ENCODE results near the gene KRT26. TPM values are rescaled to one million over a fixed set of nuclear protein-coding genes. Genes with fewer than 3 reads are reported as not detected.

The KRT26 gene
- total and polyA plus RNA-seq, 10 of the 15 experiments (the other 5 are each of a cell fraction or from before 2014, with no cell fraction given): not detected

Other genes with a start within 250 kb of the KRT26 start
Only the 7 nearest of the 16 such genes appear.
- 0.51 and 0.60 TPM in 2 replicates for gene KRT222, start 107.0 kb downstream of the KRT26 start, total RNA-seq (2014; rRNA removed)
- gene KRT222, start 107.0 kb downstream of the KRT26 start, total RNA-seq (2014; rRNA removed; fragmentation: Illumina TruSeq; extraction: Trizol): 0.37 and 0.54 TPM in 2 replicates
- gene KRT222, start 107.0 kb downstream of the KRT26 start, total RNA-seq (2021): 0.08 and 0.21 TPM in 2 replicates
- 6.4 and 10.6 TPM in 2 replicates for gene KRT222, start 107.0 kb downstream of the KRT26 start, polyA plus RNA-seq (2011; rRNA removed)
- gene KRT222, start 107.0 kb downstream of the KRT26 start, polyA plus RNA-seq (2014; fragmentation: Illumina TruSeq; extraction: Trizol): 0.44 and 1.1 TPM in 2 replicates
- under 1 TPM; 0.74 to 0.95 TPM for gene KRT222, start 107.0 kb downstream of the KRT26 start, polyA plus RNA-seq (2014; fragmentation: Nextera tagmentation; extraction: Ambion mirVana)
- 0.20 and 0.32 TPM in 2 replicates for gene KRT222, start 107.0 kb downstream of the KRT26 start, polyA plus RNA-seq (2014; rRNA removed)
- under 1 TPM in 1 of 2 experiments, not detected in 1; 0.31 TPM for gene KRT222, start 107.0 kb downstream of the KRT26 start, polyA plus RNA-seq (2016; fragmentation: Nextera tagmentation; extraction: Ambion mirVana)
- gene KRT24, start 68.4 kb downstream of the KRT26 start, total RNA-seq (2014; rRNA removed): not detected in 2 replicates
- gene KRT24, start 68.4 kb downstream of the KRT26 start, total RNA-seq (2014; rRNA removed; fragmentation: Illumina TruSeq; extraction: Trizol): not detected in 2 replicates
- gene KRT24, start 68.4 kb downstream of the KRT26 start, total RNA-seq (2021): not detected in 2 replicates
- not detected in 2 replicates for gene KRT24, start 68.4 kb downstream of the KRT26 start, polyA plus RNA-seq (2011; rRNA removed)
- gene KRT24, start 68.4 kb downstream of the KRT26 start, polyA plus RNA-seq (2014; fragmentation: Illumina TruSeq; extraction: Trizol): not detected in 2 replicates
- not detected for gene KRT24, start 68.4 kb downstream of the KRT26 start, polyA plus RNA-seq (2014; fragmentation: Nextera tagmentation; extraction: Ambion mirVana)
- not detected in 2 replicates for gene KRT24, start 68.4 kb downstream of the KRT26 start, polyA plus RNA-seq (2014; rRNA removed)
- gene KRT24, start 68.4 kb downstream of the KRT26 start, polyA plus RNA-seq (2016; fragmentation: Nextera tagmentation; extraction: Ambion mirVana): not detected
- not detected in 2 replicates for gene KRT25, start 16.9 kb downstream of the KRT26 start, total RNA-seq (2014; rRNA removed)
- gene KRT25, start 16.9 kb downstream of the KRT26 start, total RNA-seq (2014; rRNA removed; fragmentation: Illumina TruSeq; extraction: Trizol): not detected in 2 replicates
- gene KRT25, start 16.9 kb downstream of the KRT26 start, total RNA-seq (2021): not detected in 2 replicates
- gene KRT25, start 16.9 kb downstream of the KRT26 start, polyA plus RNA-seq (2011; rRNA removed): not detected in 2 replicates
- gene KRT25, start 16.9 kb downstream of the KRT26 start, polyA plus RNA-seq (2014; fragmentation: Illumina TruSeq; extraction: Trizol): not detected in 2 replicates
- gene KRT25, start 16.9 kb downstream of the KRT26 start, polyA plus RNA-seq (2014; fragmentation: Nextera tagmentation; extraction: Ambion mirVana): not detected
- not detected in 2 replicates for gene KRT25, start 16.9 kb downstream of the KRT26 start, polyA plus RNA-seq (2014; rRNA removed)
- not detected for gene KRT25, start 16.9 kb downstream of the KRT26 start, polyA plus RNA-seq (2016; fragmentation: Nextera tagmentation; extraction: Ambion mirVana)
- gene KRT27, start 10.3 kb upstream of the KRT26 start, total RNA-seq (2014; rRNA removed): not detected in 2 replicates
- not detected in 2 replicates for gene KRT27, start 10.3 kb upstream of the KRT26 start, total RNA-seq (2014; rRNA removed; fragmentation: Illumina TruSeq; extraction: Trizol)
- gene KRT27, start 10.3 kb upstream of the KRT26 start, total RNA-seq (2021): not detected in 2 replicates
- gene KRT27, start 10.3 kb upstream of the KRT26 start, polyA plus RNA-seq (2011; rRNA removed): 0.20 TPM in 1 of 2 replicates, not detected in the other
- gene KRT27, start 10.3 kb upstream of the KRT26 start, polyA plus RNA-seq (2014; fragmentation: Illumina TruSeq; extraction: Trizol): not detected in 2 replicates
- not detected for gene KRT27, start 10.3 kb upstream of the KRT26 start, polyA plus RNA-seq (2014; fragmentation: Nextera tagmentation; extraction: Ambion mirVana)
- not detected in 2 replicates for gene KRT27, start 10.3 kb upstream of the KRT26 start, polyA plus RNA-seq (2014; rRNA removed)
- not detected for gene KRT27, start 10.3 kb upstream of the KRT26 start, polyA plus RNA-seq (2016; fragmentation: Nextera tagmentation; extraction: Ambion mirVana)
- gene KRT28, start 27.8 kb upstream of the KRT26 start, total RNA-seq (2014; rRNA removed): not detected in 2 replicates
- not detected in 2 replicates for gene KRT28, start 27.8 kb upstream of the KRT26 start, total RNA-seq (2014; rRNA removed; fragmentation: Illumina TruSeq; extraction: Trizol)
- gene KRT28, start 27.8 kb upstream of the KRT26 start, total RNA-seq (2021): not detected in 2 replicates
- gene KRT28, start 27.8 kb upstream of the KRT26 start, polyA plus RNA-seq (2011; rRNA removed): not detected in 2 replicates
- not detected in 2 replicates for gene KRT28, start 27.8 kb upstream of the KRT26 start, polyA plus RNA-seq (2014; fragmentation: Illumina TruSeq; extraction: Trizol)
- not detected for gene KRT28, start 27.8 kb upstream of the KRT26 start, polyA plus RNA-seq (2014; fragmentation: Nextera tagmentation; extraction: Ambion mirVana)
- gene KRT28, start 27.8 kb upstream of the KRT26 start, polyA plus RNA-seq (2014; rRNA removed): not detected in 2 replicates
- not detected for gene KRT28, start 27.8 kb upstream of the KRT26 start, polyA plus RNA-seq (2016; fragmentation: Nextera tagmentation; extraction: Ambion mirVana)
- 5.7 and 12.4 TPM in 2 replicates for gene KRT10, start 50.4 kb upstream of the KRT26 start, total RNA-seq (2014; rRNA removed)
- gene KRT10, start 50.4 kb upstream of the KRT26 start, total RNA-seq (2014; rRNA removed; fragmentation: Illumina TruSeq; extraction: Trizol): 10.8 and 11.1 TPM in 2 replicates
- 34.8 and 36.4 TPM in 2 replicates for gene KRT10, start 50.4 kb upstream of the KRT26 start, total RNA-seq (2021)
- 21.3 and 41.6 TPM in 2 replicates for gene KRT10, start 50.4 kb upstream of the KRT26 start, polyA plus RNA-seq (2011; rRNA removed)
- gene KRT10, start 50.4 kb upstream of the KRT26 start, polyA plus RNA-seq (2014; fragmentation: Illumina TruSeq; extraction: Trizol): 11.1 and 14.4 TPM in 2 replicates
- gene KRT10, start 50.4 kb upstream of the KRT26 start, polyA plus RNA-seq (2014; fragmentation: Nextera tagmentation; extraction: Ambion mirVana): 10 to 100 TPM; 16.0 to 37.0 TPM
- gene KRT10, start 50.4 kb upstream of the KRT26 start, polyA plus RNA-seq (2014; rRNA removed): 26.6 and 27.1 TPM in 2 replicates
- gene KRT10, start 50.4 kb upstream of the KRT26 start, polyA plus RNA-seq (2016; fragmentation: Nextera tagmentation; extraction: Ambion mirVana): 10 to 100 TPM; 78.7 to 98.5 TPM
- gene KRT12, start 95.0 kb upstream of the KRT26 start, total RNA-seq (2014; rRNA removed): not detected in 2 replicates
- gene KRT12, start 95.0 kb upstream of the KRT26 start, total RNA-seq (2014; rRNA removed; fragmentation: Illumina TruSeq; extraction: Trizol): not detected in 2 replicates
- gene KRT12, start 95.0 kb upstream of the KRT26 start, total RNA-seq (2021): not detected in 2 replicates
- gene KRT12, start 95.0 kb upstream of the KRT26 start, polyA plus RNA-seq (2011; rRNA removed): not detected in 2 replicates
- not detected in 2 replicates for gene KRT12, start 95.0 kb upstream of the KRT26 start, polyA plus RNA-seq (2014; fragmentation: Illumina TruSeq; extraction: Trizol)
- gene KRT12, start 95.0 kb upstream of the KRT26 start, polyA plus RNA-seq (2014; fragmentation: Nextera tagmentation; extraction: Ambion mirVana): not detected
- not detected in 2 replicates for gene KRT12, start 95.0 kb upstream of the KRT26 start, polyA plus RNA-seq (2014; rRNA removed)
- gene KRT12, start 95.0 kb upstream of the KRT26 start, polyA plus RNA-seq (2016; fragmentation: Nextera tagmentation; extraction: Ambion mirVana): not detected

Data from GM12878 (cell line).